Fibroblast of the conjunctiva (primary cell): ENCODE data around the gene PITPNM3.

Experiments
- DNase-seq: peaks from one replicate; pipeline ENCODE4 v3.0.0-alpha.2; 2010; ENCODE audit warnings: low read depth

The PITPNM3 gene

GRCh38 chr17:6526362-6527152 lies 29.8 kb downstream of the PITPNM3 start:
- no peak for DNase-seq

GRCh38 chr17:6525731-6526130 lies 30.6 kb downstream of the PITPNM3 start:
- DNase-seq, result no peak

- no peak for DNase-seq
Observed at GRCh38 chr17:6525141-6525540, 31.2 kb downstream of the PITPNM3 start.

- no peak for DNase-seq
Observed at GRCh38 chr17:6524520-6524919, 31.8 kb downstream of the PITPNM3 start.

- no peak for DNase-seq
Observed at GRCh38 chr17:6523809-6524355, 32.5 kb downstream of the PITPNM3 start.

- DNase-seq, result no peak
Observed at GRCh38 chr17:6523330-6523729, 33.0 kb downstream of the PITPNM3 start.

GRCh38 chr17:6521586-6521985 lies 34.8 kb downstream of the PITPNM3 start:
- DNase-seq, result no peak

- no peak for DNase-seq
Observed at GRCh38 chr17:6517062-6517461, 39.3 kb downstream of the PITPNM3 start.

- no peak for DNase-seq
Observed at GRCh38 chr17:6514371-6514770, 42.0 kb downstream of the PITPNM3 start.

- DNase-seq, result no peak
Observed at GRCh38 chr17:6512552-6512951, 43.8 kb downstream of the PITPNM3 start.

GRCh38 chr17:6510321-6510977 lies 45.9 kb downstream of the PITPNM3 start:
- no peak for DNase-seq

- no peak for DNase-seq
Observed at GRCh38 chr17:6509921-6510320, 46.4 kb downstream of the PITPNM3 start.

- no peak for DNase-seq
Observed at GRCh38 chr17:6509031-6509771, 47.2 kb downstream of the PITPNM3 start.

GRCh38 chr17:6508519-6509030 lies 47.8 kb downstream of the PITPNM3 start:
- no peak for DNase-seq

GRCh38 chr17:6508016-6508415 lies 48.3 kb downstream of the PITPNM3 start:
- no peak for DNase-seq

GRCh38 chr17:6507535-6507934 lies 48.8 kb downstream of the PITPNM3 start:
- peak; percentile 35 for DNase-seq

GRCh38 chr17:6506679-6507231 lies 49.6 kb downstream of the PITPNM3 start:
- DNase-seq, result no peak

- no peak for DNase-seq
Observed at GRCh38 chr17:6505425-6506142, 50.8 kb downstream of the PITPNM3 start.

- no peak for DNase-seq
Observed at GRCh38 chr17:6503641-6504195, 52.6 kb downstream of the PITPNM3 start.

GRCh38 chr17:6502871-6503509 lies 53.4 kb downstream of the PITPNM3 start:
- no peak for DNase-seq

- DNase-seq, result no peak
Observed at GRCh38 chr17:6502142-6502541, 54.2 kb downstream of the PITPNM3 start.
